GM23248 (cell line): ENCODE data around the gene FAM168A. TPM values are rescaled to one million over a fixed set of nuclear protein-coding genes. Genes with fewer than 3 reads are reported as not detected.

Experiments
- DNase-seq: peaks from one replicate; pipeline ENCODE4 v3.0.0-alpha.2; 2015
- H2AFZ ChIP-seq: fragments of 200-600 bp; sonication (generic); 2 replicates; pipeline ENCODE4 v1.6.1; 2016; ENCODE audit warnings: antibody characterized with exemption
- H3F3A ChIP-seq: fragments of 200-600 bp; sonication (generic); 2 replicates; pipeline ENCODE4 v1.6.1; 2016; ENCODE audit warnings: mild to moderate bottlenecking, antibody characterized with exemption, mixed run types; ENCODE audit not compliant: insufficient read depth
- H3K27ac ChIP-seq: fragments of 200-600 bp; sonication (generic); 2 replicates; pipeline ENCODE4 v1.5.1; 2016; ENCODE audit warnings: mild to moderate bottlenecking
- H3K27me3 ChIP-seq: fragments of 200-600 bp; sonication (generic); replicated peaks from 2 replicates; pipeline ENCODE4 v1.6.1; 2016; ENCODE audit warnings: mild to moderate bottlenecking; ENCODE audit not compliant: insufficient read depth
- H3K36me3 ChIP-seq: fragments of 200-600 bp; sonication (generic); 2 replicates; pipeline ENCODE4 v1.6.1; 2016; ENCODE audit warnings: low read depth, mild to moderate bottlenecking
- H3K4me1 ChIP-seq: fragments of 200-600 bp; sonication (generic); 2 replicates; pipeline ENCODE4 v1.6.1; 2016; ENCODE audit warnings: mild to moderate bottlenecking; ENCODE audit not compliant: insufficient read depth
- H3K4me2 ChIP-seq: fragments of 200-600 bp; sonication (generic); one replicate; pipeline ENCODE4 v1.6.1; 2016; ENCODE audit warnings: mild to moderate bottlenecking; ENCODE audit not compliant: unreplicated experiment
- H3K4me3 ChIP-seq: fragments of 200-600 bp; sonication (generic); 2 replicates; pipeline ENCODE4 v1.5.1; 2016; ENCODE audit warnings: mild to moderate bottlenecking
- H3K79me2 ChIP-seq: fragments of 200-600 bp; sonication (generic); 2 replicates; pipeline ENCODE4 v1.6.1; 2016; ENCODE audit warnings: mild to moderate bottlenecking; ENCODE audit not compliant: insufficient read depth
- H3K9ac ChIP-seq: fragments of 200-600 bp; sonication (generic); 2 replicates; pipeline ENCODE4 v1.6.1; 2016; ENCODE audit warnings: mild to moderate bottlenecking
- H3K9me2 ChIP-seq: fragments of 200-600 bp; sonication (generic); 2 replicates; pipeline ENCODE4 v1.6.1; 2016; ENCODE audit warnings: mixed run types, mild to moderate bottlenecking, moderate library complexity; ENCODE audit not compliant: insufficient read depth
- H3K9me3 ChIP-seq: fragments of 200-600 bp; sonication (generic); one replicate; pipeline ENCODE4 v1.6.1; 2017; ENCODE audit warnings: low read depth
- H4K20me1 ChIP-seq: fragments of 200-600 bp; sonication (generic); 2 replicates; pipeline ENCODE4 v1.6.0; 2016; ENCODE audit not compliant: insufficient read depth
- EZH2 ChIP-seq: fragments of 200-600 bp; sonication (generic); IDR thresholded peaks from 2 replicates; pipeline ENCODE4 v1.6.1; 2018; ENCODE audit warnings: antibody characterized with exemption, mild to moderate bottlenecking; ENCODE audit not compliant: insufficient read depth, poor library complexity, severe bottlenecking
- EZH2phosphoT487 ChIP-seq: fragments of 200-600 bp; sonication (generic); IDR thresholded peaks from 2 replicates; pipeline ENCODE4 v1.6.1; 2018; ENCODE audit warnings: antibody characterized with exemption, moderate library complexity, mild to moderate bottlenecking, low read depth; ENCODE audit not compliant: insufficient read depth
- WGBS, 2 experiments: methylation state at CpG; one replicate each; pipeline ENCODE4 v1.1.6; 2015 to 2017; ENCODE audit warnings: low lambda C conversion rate in 2 of 2, low coverage in 1 of 2; ENCODE audit errors: missing lambda C conversion rate in 2 of 2; 5-methylcytosine and 5-hydroxymethylcytosine counted together
- in situ Hi-C: fragments of 300-500 bp; cut with MboI; formaldehyde crosslinking; loops from 2 replicates; pipeline ENCODE4 v1.15.0; 2020
- polyA plus RNA-seq: library from polyadenylated mRNA; unstranded; fragments of >200 nt; fragmentation: Nextera tagmentation; extraction: Ambion mirVana; gene quantifications from 2 replicates; pipeline ENCODE4 v1.2.1, GENCODE V29; 2016
- total RNA-seq: library from RNA; depleted of rRNA; stranded (reverse); fragments of >200 nt; shearing (Covaris generic); gene quantifications from 2 replicates; pipeline ENCODE4 v1.2.3, GENCODE V29; 2014

FAM168A gene
- total and polyA plus RNA-seq, 2 experiments from 2014 or later: 9.1 to 26.4 TPM

- Histone ChIP-seq H3K4me1 (peaks cover 18% of the 10 kb centered on the region), H3K9me3 (no peaks in the 10 kb centered on the region), H3F3A (no peaks in the 10 kb centered on the region), H4K20me1 (peaks cover 6% of the 10 kb centered on the region; the same call in 1 of the 2 replicates), H3K4me3 (no peak overlapping the region), H3K9ac (no peak overlapping the region), H3K9me2 (no peaks in the 10 kb centered on the region), H3K79me2 (peaks cover 87% of the 10 kb centered on the region), H3K27ac (no peak overlapping the region), H2AFZ (no peak overlapping the region), H3K36me3 (no peaks in the 10 kb centered on the region), H3K4me2 (no peak overlapping the region), H3K27me3 (no peaks in the 10 kb centered on the region)
- no peak for TF ChIP-seq EZH2phosphoT487
- TF ChIP-seq EZH2: no peak
- WGBS, 2 experiments: 0 to 8% methylated on average over 1 of the region's 1 CpG
- DNase-seq: no peak
- in situ Hi-C loops: no loop called here
Measured at GRCh38 chr11:73531386-73531785, 66.5 kb downstream of the FAM168A start.

DNA sequence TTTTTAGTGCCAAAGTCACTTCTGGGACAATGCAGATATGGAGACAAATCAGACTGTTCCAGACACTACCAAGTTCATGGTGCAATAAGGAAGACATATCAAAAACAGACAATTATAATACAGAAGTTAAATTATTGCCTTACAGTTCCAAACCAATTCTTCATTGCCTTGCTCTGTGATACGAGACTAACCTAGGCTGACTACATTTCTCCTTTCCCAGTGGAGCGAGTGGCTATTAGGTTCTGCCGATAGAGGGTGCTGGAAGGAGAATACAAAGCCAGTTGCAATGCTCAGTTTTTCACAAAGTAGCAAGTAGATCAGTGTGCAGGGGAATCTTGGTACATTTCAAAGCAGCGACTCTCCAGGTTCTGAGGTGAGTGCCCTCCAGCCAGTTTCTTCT lies 67.8 kb downstream of the FAM168A start:
- Histone ChIP-seq H3K4me1 (peaks cover 18% of the 10 kb centered on the region), H3F3A (no peaks in the 10 kb centered on the region), H4K20me1 (peaks cover 6% of the 10 kb centered on the region; the same call in 1 of the 2 replicates), H3K79me2 (peaks cover 92% of the 10 kb centered on the region), H3K9me2 (no peaks in the 10 kb centered on the region), H3K27me3 (no peaks in the 10 kb centered on the region), H3K4me2 (no peak overlapping the region), H3K9ac (no peak overlapping the region), H3K27ac (no peak overlapping the region), H3K36me3 (no peaks in the 10 kb centered on the region), H3K4me3 (no peak overlapping the region), H2AFZ (no peak overlapping the region), H3K9me3 (no peaks in the 10 kb centered on the region)
- WGBS, 2 experiments: 98 to 99% methylated on average over 4 of the region's 4 CpGs
- no peak for TF ChIP-seq EZH2
- no peak for TF ChIP-seq EZH2phosphoT487
- in situ Hi-C loops: no loop called here
- no peak for DNase-seq

DNA sequence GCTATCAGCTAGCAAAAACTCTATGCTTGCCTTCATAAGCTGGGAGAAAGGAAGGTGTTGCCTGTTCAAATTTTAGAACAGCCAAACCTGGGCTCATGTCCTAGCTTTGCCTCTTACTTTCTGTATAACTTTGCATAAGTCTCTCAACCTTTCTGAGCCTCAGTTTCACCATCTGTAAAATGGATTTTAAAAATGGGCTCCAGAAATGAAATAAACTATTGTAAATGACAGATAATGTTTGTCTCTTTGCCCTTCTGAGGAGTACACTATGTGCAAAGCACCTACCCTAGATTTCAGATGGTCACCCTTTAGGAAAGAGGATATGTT lies 68.7 kb downstream of the FAM168A start:
- H3K4me2 ChIP-seq: peak overlapping the region; percentile 97
- peaks cover 89% of the 10 kb centered on the region for H3K79me2 ChIP-seq
- no peaks in the 10 kb centered on the region for H3K36me3 ChIP-seq
- no peak overlapping the region for H3K4me3 ChIP-seq
- H3K9me2 ChIP-seq: no peaks in the 10 kb centered on the region
- H3K9ac ChIP-seq: no peak overlapping the region
- no peaks in the 10 kb centered on the region for H3K27me3 ChIP-seq
- H2AFZ ChIP-seq: no peak overlapping the region; the same call in 1 of the 2 replicates
- peaks cover 18% of the 10 kb centered on the region for H3K4me1 ChIP-seq
- no peaks in the 10 kb centered on the region for H3F3A ChIP-seq
- H3K27ac ChIP-seq: no peak overlapping the region
- H3K9me3 ChIP-seq: no peaks in the 10 kb centered on the region
- DNase-seq: no peak
- in situ Hi-C loops: no loop called here
- TF ChIP-seq EZH2 (no peak), EZH2phosphoT487 (no peak)
- peaks cover 6% of the 10 kb centered on the region; the same call in 1 of the 2 replicates for H4K20me1 ChIP-seq

- 12 to 15% methylated on average over 5 of the region's 5 CpGs for WGBS, 2 experiments
- H3K27me3 ChIP-seq: no peaks in the 10 kb centered on the region
- no peaks in the 10 kb centered on the region for H3K9me2 ChIP-seq
- H3K36me3 ChIP-seq: no peaks in the 10 kb centered on the region
- in situ Hi-C loops: no loop called here
- H3K4me2 ChIP-seq: peak overlapping the region; percentile 97
- peak; percentile 55 for DNase-seq
- peak overlapping the region; percentile 77 for H2AFZ ChIP-seq
- H3K4me1 ChIP-seq: peaks cover 18% of the 10 kb centered on the region
- H3K4me3 ChIP-seq: peak overlapping the region; percentile 73
- TF ChIP-seq EZH2: no peak
- TF ChIP-seq EZH2phosphoT487: no peak
- peaks cover 6% of the 10 kb centered on the region; the same call in 1 of the 2 replicates for H4K20me1 ChIP-seq
- H3K79me2 ChIP-seq: peaks cover 89% of the 10 kb centered on the region
- peak overlapping the region; percentile 73 for H3K9ac ChIP-seq
- H3F3A ChIP-seq: no peaks in the 10 kb centered on the region
- H3K27ac ChIP-seq: peak overlapping the region; percentile 25; the same call in 1 of the 2 replicates
- H3K9me3 ChIP-seq: no peaks in the 10 kb centered on the region
Measured at GRCh38 chr11:73528483-73529203, 69.3 kb downstream of the FAM168A start.

- Histone ChIP-seq H3K9me2 (no peaks in the 10 kb centered on the region), H3K27ac (no peak overlapping the region), H3K79me2 (peaks cover 87% of the 10 kb centered on the region), H3K4me2 (peak overlapping the region; percentile 97), H4K20me1 (peaks cover 5% of the 10 kb centered on the region; the same call in 1 of the 2 replicates), H3F3A (no peaks in the 10 kb centered on the region), H2AFZ (no peak overlapping the region), H3K27me3 (no peaks in the 10 kb centered on the region), H3K4me1 (peaks cover 18% of the 10 kb centered on the region), H3K36me3 (no peaks in the 10 kb centered on the region), H3K9ac (no peak overlapping the region), H3K4me3 (peak overlapping the region; percentile 73; the same call in 1 of the 2 replicates), H3K9me3 (no peaks in the 10 kb centered on the region)
- WGBS, 2 experiments: 70 to 74% methylated on average over 5 of the region's 5 CpGs
- DNase-seq: no peak
- TF ChIP-seq EZH2: no peak
- no peak for TF ChIP-seq EZH2phosphoT487
- in situ Hi-C loops: no loop called here
Measured at GRCh38 chr11:73528013-73528412, 69.9 kb downstream of the FAM168A start.
